Upper lobe of right lung (tissue), 1 donor: ENCODE measurements around the gene AP3B1. TPM values are rescaled to one million over a fixed set of nuclear protein-coding genes. Genes with fewer than 3 reads are reported as not detected.
A peak's percentile ranks its signal among the peaks of the same experiment; 100 is the strongest.
"Not testable (repeated sequence)": the region's sequence is repeated elsewhere in the genome, so short reads cannot be mapped to it uniquely, and the experiment has no call there.

ENCODE experiments used
- ATAC-seq: fragments of 200-7000 bp; cut with Tn5 transposase; one replicate; pipeline ENCODE4 v1.9.1; 2020; ENCODE audit warnings: mild to moderate bottlenecking, moderate library complexity
- DNase-seq: peaks from one replicate; pipeline ENCODE4 v3.0.0-alpha.2; 2020
- H3K27ac ChIP-seq: fragments of 200-600 bp; one replicate; pipeline ENCODE4 v1.8.0; 2022
- H3K27me3 ChIP-seq: fragments of 200-600 bp; one replicate; pipeline ENCODE4 v1.8.0; 2022; ENCODE audit warnings: mild to moderate bottlenecking
- H3K36me3 ChIP-seq: fragments of 200-600 bp; one replicate; pipeline ENCODE4 v1.8.0; 2022
- H3K4me1 ChIP-seq: fragments of 200-600 bp; one replicate; pipeline ENCODE4 v1.8.0; 2022
- H3K4me3 ChIP-seq: fragments of 200-600 bp; one replicate; pipeline ENCODE4 v1.8.0; 2022; ENCODE audit warnings: mild to moderate bottlenecking
- H3K9me3 ChIP-seq: fragments of 200-600 bp; one replicate; pipeline ENCODE4 v1.8.0; 2022
- intact Hi-C: fragments of 100-400 bp; cut with DNase I; formaldehyde crosslinking; loops from one replicate; pipeline ENCODE4 v1.11.0; 2022
- total RNA-seq: library from RNA; stranded (reverse); fragmentation: NEBNext Ultra II Directional; extraction: Animal tissue kit (Norgen Biotek cat#: 25700); gene quantifications from one replicate; pipeline ENCODE4 v1.2.1, GENCODE V29; 2021
- TF ChIP-seq, protein P1 (sequence below): fragments of 200-600 bp; IDR thresholded peaks from one replicate; pipeline ENCODE4 v1.8.0; 2022; ENCODE audit warnings: antibody characterized with exemption
- donor health status: DM: no; HTN: yes; CAD: no; lungs with severe emphysema.

Gene AP3B1
- total RNA-seq, 1 donor from 2014 or later, result 32.9 TPM

GRCh38 chr5:78187172-78187571, 107.3 kb downstream of the AP3B1 start:
- no peak for ATAC-seq
- intact Hi-C loops, result no loop called here
- DNase-seq, result no peak
- TF ChIP-seq, protein P1, sequence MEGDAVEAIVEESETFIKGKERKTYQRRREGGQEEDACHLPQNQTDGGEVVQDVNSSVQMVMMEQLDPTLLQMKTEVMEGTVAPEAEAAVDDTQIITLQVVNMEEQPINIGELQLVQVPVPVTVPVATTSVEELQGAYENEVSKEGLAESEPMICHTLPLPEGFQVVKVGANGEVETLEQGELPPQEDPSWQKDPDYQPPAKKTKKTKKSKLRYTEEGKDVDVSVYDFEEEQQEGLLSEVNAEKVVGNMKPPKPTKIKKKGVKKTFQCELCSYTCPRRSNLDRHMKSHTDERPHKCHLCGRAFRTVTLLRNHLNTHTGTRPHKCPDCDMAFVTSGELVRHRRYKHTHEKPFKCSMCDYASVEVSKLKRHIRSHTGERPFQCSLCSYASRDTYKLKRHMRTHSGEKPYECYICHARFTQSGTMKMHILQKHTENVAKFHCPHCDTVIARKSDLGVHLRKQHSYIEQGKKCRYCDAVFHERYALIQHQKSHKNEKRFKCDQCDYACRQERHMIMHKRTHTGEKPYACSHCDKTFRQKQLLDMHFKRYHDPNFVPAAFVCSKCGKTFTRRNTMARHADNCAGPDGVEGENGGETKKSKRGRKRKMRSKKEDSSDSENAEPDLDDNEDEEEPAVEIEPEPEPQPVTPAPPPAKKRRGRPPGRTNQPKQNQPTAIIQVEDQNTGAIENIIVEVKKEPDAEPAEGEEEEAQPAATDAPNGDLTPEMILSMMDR, result no peak
- no peaks in the 10 kb centered on the region for H3K4me1 ChIP-seq
- H3K4me3 ChIP-seq, result no peak overlapping the region
- no peaks in the 10 kb centered on the region for H3K27me3 ChIP-seq
- no peaks in the 10 kb centered on the region for H3K36me3 ChIP-seq
- no peaks in the 10 kb centered on the region for H3K9me3 ChIP-seq
- no peak overlapping the region for H3K27ac ChIP-seq

DNA sequence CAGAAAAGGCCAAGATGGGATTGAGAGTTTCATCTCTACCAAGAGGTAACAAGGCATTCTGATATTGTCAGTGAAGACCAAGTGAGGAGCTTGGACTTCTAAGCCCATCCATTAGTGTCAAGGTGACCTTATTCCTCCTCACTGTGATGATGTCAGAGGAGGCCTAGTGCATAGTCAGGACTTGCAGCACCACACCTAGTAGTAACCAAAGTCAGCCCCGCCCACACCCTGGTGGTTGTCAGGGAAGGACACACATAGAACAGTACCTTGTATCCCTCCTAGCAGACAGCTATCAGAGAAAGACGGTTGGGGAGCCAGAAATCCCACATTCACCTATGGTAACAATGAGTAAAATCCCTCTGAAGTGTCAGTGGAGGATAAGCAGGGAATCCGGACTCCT, 111.7 kb downstream of the AP3B1 start:
- Histone ChIP-seq H3K27me3 (no peaks in the 10 kb centered on the region), H3K36me3 (peaks cover 12% of the 10 kb centered on the region), H3K4me1 (no peaks in the 10 kb centered on the region), H3K4me3 (no peak overlapping the region), H3K9me3 (no peaks in the 10 kb centered on the region), H3K27ac (no peak overlapping the region)
- ATAC-seq (no peak), DNase-seq (no peak)
- intact Hi-C loops, result no loop called here
- TF ChIP-seq, protein P1, result no peak

- H3K4me3 ChIP-seq, result no peak overlapping the region
- no peak overlapping the region for H3K27ac ChIP-seq
- intact Hi-C loops, result no loop called here
- peaks cover 36% of the 10 kb centered on the region for H3K36me3 ChIP-seq
- H3K27me3 ChIP-seq, result no peaks in the 10 kb centered on the region
- TF ChIP-seq, protein P1, result no peak
- no peaks in the 10 kb centered on the region for H3K9me3 ChIP-seq
- no peaks in the 10 kb centered on the region for H3K4me1 ChIP-seq
- ATAC-seq (no peak), DNase-seq (no peak)
Observed at GRCh38 chr5:78178356-78178755, 116.1 kb downstream of the AP3B1 start.

GRCh38 chr5:78170335-78170734, 124.2 kb downstream of the AP3B1 start:
- H3K9me3 ChIP-seq, intact Hi-C loops, H3K4me3 ChIP-seq, H3K27me3 ChIP-seq, DNase-seq, ATAC-seq, H3K27ac ChIP-seq, H3K4me1 ChIP-seq: not testable (repeated sequence)
- H3K36me3 ChIP-seq, result peaks cover 19% of the 10 kb centered on the region

- H3K4me1 ChIP-seq, result no peaks in the 10 kb centered on the region
Observed at GRCh38 chr5:78162253-78162862, 132.1 kb downstream of the AP3B1 start.

GRCh38 chr5:78157001-78157400, 137.5 kb downstream of the AP3B1 start:
- H3K4me1 ChIP-seq, result no peaks in the 10 kb centered on the region
- H3K27me3 ChIP-seq, result no peaks in the 10 kb centered on the region
- intact Hi-C loops, result no loop called here
- peaks cover 36% of the 10 kb centered on the region for H3K36me3 ChIP-seq
- DNase-seq (no peak), ATAC-seq (no peak)
- TF ChIP-seq, protein P1, result no peak
- no peak overlapping the region for H3K4me3 ChIP-seq
- H3K27ac ChIP-seq, result no peak overlapping the region
- H3K9me3 ChIP-seq, result no peaks in the 10 kb centered on the region

More at GRCh38 chr5:78162253-78162862, 132.1 kb downstream of the AP3B1 start:
- Histone ChIP-seq H3K36me3 (peaks cover 10% of the 10 kb centered on the region), H3K27ac (no peak overlapping the region), H3K27me3 (no peaks in the 10 kb centered on the region), H3K4me3 (no peak overlapping the region), H3K9me3 (no peaks in the 10 kb centered on the region)
- DNase-seq (no peak), ATAC-seq (no peak)
- intact Hi-C loops, result no loop called here
- TF ChIP-seq, protein P1, result peak; percentile 40
